Astrocyte (in vitro differentiated cells and primary cell): ENCODE data around the gene PRKAG2. TPM values are rescaled to one million over a fixed set of nuclear protein-coding genes. Genes with fewer than 3 reads are reported as not detected.

Source experiments
- DNase-seq: peaks from one replicate; pipeline ENCODE4 v3.0.0-alpha.2; 2010; ENCODE audit warnings: low read depth
- FAIRE-seq: peaks from 2 replicates; lab custom pipeline; 2011; peaks lifted over from hg19 to GRCh38; lab: Jason Lieb, UNC
- H2AFZ ChIP-seq: 2 replicates; pipeline ENCODE4 v1.6.0; 2012; ENCODE audit warnings: low read depth, low read length, inconsistent platforms
- H3K27ac ChIP-seq: 2 replicates; pipeline ENCODE4 v1.5.1; 2011; ENCODE audit warnings: low read depth, low read length, inconsistent platforms
- H3K27me3 ChIP-seq: 2 replicates; pipeline ENCODE4 v1.6.0; 2011; ENCODE audit warnings: low read length, inconsistent platforms; ENCODE audit not compliant: insufficient read depth
- H3K36me3 ChIP-seq: 2 replicates; pipeline ENCODE4 v1.5.1; 2011; ENCODE audit warnings: low read length, inconsistent platforms; ENCODE audit not compliant: insufficient read depth
- H3K4me1 ChIP-seq: 2 replicates; pipeline ENCODE4 v1.5.1; 2011; ENCODE audit warnings: low read length, inconsistent platforms; ENCODE audit not compliant: insufficient read depth
- H3K4me2 ChIP-seq: 2 replicates; pipeline ENCODE4 v1.6.0; 2012; ENCODE audit warnings: low read length, inconsistent platforms
- H3K4me3 ChIP-seq: 2 replicates; pipeline ENCODE4 v1.5.1; 2011; ENCODE audit warnings: low read depth, mild to moderate bottlenecking, low read length, inconsistent platforms; ENCODE audit not compliant: insufficient read depth
- H3K79me2 ChIP-seq: 2 replicates; pipeline ENCODE4 v1.6.0; 2012; ENCODE audit warnings: mild to moderate bottlenecking, low read length, inconsistent platforms; ENCODE audit not compliant: insufficient read depth
- H3K9ac ChIP-seq: 2 replicates; pipeline ENCODE4 v1.6.0; 2012; ENCODE audit warnings: mild to moderate bottlenecking, low read length, inconsistent platforms
- H3K9me3 ChIP-seq: 2 replicates; pipeline ENCODE4 v1.5.1; 2012; ENCODE audit warnings: low read depth, mild to moderate bottlenecking, low read length, inconsistent platforms; ENCODE audit not compliant: insufficient read depth
- H4K20me1 ChIP-seq: 2 replicates; pipeline ENCODE4 v1.6.0; 2012; ENCODE audit warnings: low read length, inconsistent platforms; ENCODE audit not compliant: insufficient read depth
- H3K27ac Mint-ChIP-seq: one replicate; pipeline ENCODE4 v1.8.0; 2021; ENCODE audit warnings: mild to moderate bottlenecking, mixed read lengths; ENCODE audit not compliant: unreplicated experiment
- H3K27me3 Mint-ChIP-seq: one replicate; pipeline ENCODE4 v1.8.0; 2021; ENCODE audit warnings: low read depth, mixed read lengths; ENCODE audit not compliant: unreplicated experiment
- H3K36me3 Mint-ChIP-seq: one replicate; pipeline ENCODE4 v1.8.0; 2021; ENCODE audit warnings: low read depth, mixed read lengths; ENCODE audit not compliant: unreplicated experiment
- H3K4me1 Mint-ChIP-seq: one replicate; pipeline ENCODE4 v1.8.0; 2021; ENCODE audit warnings: low read depth, mixed read lengths; ENCODE audit not compliant: unreplicated experiment
- H3K4me3 Mint-ChIP-seq: one replicate; pipeline ENCODE4 v1.8.0; 2021; ENCODE audit warnings: mild to moderate bottlenecking, moderate library complexity, mixed read lengths; ENCODE audit not compliant: unreplicated experiment
- H3K9me3 Mint-ChIP-seq: one replicate; pipeline ENCODE4 v1.8.0; 2021; ENCODE audit warnings: mild to moderate bottlenecking, mixed read lengths; ENCODE audit not compliant: unreplicated experiment
- EZH2 ChIP-seq: IDR thresholded peaks from 2 replicates; pipeline ENCODE4 v1.6.1; 2012; ENCODE audit warnings: mild to moderate bottlenecking, low read length, inconsistent platforms; ENCODE audit not compliant: insufficient read depth
- total RNA-seq: library from RNA; stranded (reverse); gene quantifications from 2 replicates; pipeline ENCODE4 v1.2.1, GENCODE V29; 2021
- TF ChIP-seq, protein P1 (sequence below): IDR thresholded peaks from 2 replicates; pipeline ENCODE4 v1.5.1; 2011; ENCODE audit warnings: low read depth, mild to moderate bottlenecking, inconsistent platforms, low read length, moderate library complexity; ENCODE audit not compliant: insufficient read depth

The PRKAG2 gene
- total RNA-seq, 1 donor from 2014 or later, result 40.7 TPM

DNA sequence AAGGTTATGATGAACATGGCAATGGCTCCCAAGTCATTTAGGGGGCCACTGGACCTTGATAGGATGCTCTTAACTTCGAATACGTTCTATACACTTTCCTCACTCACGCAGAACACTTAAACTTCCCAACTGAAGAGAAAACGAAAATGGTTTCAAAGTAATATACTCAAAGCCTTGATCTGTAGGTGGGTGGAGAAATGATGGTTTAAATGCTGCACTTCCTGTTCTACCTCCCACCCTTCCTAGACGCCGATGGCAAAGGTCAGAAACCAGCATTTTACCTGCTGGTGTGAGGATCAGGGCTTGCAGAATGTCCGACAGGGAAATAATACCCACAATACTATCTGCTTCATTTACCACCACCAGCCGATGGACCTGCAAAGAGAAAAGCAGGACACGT lies 316.7 kb downstream of the PRKAG2 start:
- no peak for FAIRE-seq

DNA sequence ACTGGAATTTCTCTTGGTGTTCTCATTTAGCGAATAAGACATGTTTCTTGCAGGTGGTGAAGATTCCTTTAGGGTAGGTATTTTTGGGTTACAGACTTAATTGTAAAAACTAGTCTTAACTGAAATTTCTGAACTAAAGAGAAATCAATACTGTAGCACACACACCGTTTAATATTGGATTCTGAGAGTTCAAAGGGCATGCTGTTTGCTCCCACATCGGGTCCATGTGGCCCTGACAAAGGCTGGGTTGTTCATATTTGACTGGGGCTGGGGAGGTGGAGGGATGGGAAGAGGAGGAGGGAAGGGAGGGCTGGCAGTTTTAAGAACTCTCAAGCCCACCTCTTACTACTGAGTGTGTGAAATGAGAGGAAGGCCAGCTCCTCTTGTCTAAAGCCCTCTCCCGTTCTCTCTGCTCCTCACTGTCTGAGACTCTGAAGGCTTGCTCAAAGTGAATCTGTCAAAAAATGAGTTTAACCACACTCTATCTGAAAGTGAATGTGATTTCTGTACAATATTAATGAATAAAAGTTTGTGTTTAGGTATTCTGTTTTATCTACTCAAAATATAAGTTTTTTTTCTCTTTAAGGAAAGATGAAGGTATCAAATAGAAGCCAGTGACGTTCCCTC lies 317.2 kb downstream of the PRKAG2 start:
- Histone ChIP-seq H3K79me2 (no peaks in the 10 kb centered on the region), H2AFZ (no peak overlapping the region), H3K9ac (no peak overlapping the region), H3K4me3 (no peak overlapping the region), H4K20me1 (no peaks in the 10 kb centered on the region), H3K27me3 (no peaks in the 10 kb centered on the region), H3K27ac (no peak overlapping the region), H3K4me1 (peaks cover 3% of the 10 kb centered on the region), H3K36me3 (peaks cover 24% of the 10 kb centered on the region), H3K9me3 (no peaks in the 10 kb centered on the region), H3K4me2 (no peak overlapping the region)
- H3K4me1 Mint-ChIP-seq, result peaks cover 9% of the 10 kb centered on the region
- no peak for FAIRE-seq
- H3K4me3 Mint-ChIP-seq, result no peak overlapping the region
- no peaks in the 10 kb centered on the region for H3K27me3 Mint-ChIP-seq
- TF ChIP-seq, protein P1, sequence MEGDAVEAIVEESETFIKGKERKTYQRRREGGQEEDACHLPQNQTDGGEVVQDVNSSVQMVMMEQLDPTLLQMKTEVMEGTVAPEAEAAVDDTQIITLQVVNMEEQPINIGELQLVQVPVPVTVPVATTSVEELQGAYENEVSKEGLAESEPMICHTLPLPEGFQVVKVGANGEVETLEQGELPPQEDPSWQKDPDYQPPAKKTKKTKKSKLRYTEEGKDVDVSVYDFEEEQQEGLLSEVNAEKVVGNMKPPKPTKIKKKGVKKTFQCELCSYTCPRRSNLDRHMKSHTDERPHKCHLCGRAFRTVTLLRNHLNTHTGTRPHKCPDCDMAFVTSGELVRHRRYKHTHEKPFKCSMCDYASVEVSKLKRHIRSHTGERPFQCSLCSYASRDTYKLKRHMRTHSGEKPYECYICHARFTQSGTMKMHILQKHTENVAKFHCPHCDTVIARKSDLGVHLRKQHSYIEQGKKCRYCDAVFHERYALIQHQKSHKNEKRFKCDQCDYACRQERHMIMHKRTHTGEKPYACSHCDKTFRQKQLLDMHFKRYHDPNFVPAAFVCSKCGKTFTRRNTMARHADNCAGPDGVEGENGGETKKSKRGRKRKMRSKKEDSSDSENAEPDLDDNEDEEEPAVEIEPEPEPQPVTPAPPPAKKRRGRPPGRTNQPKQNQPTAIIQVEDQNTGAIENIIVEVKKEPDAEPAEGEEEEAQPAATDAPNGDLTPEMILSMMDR, result no peak
- no peak for TF ChIP-seq EZH2
- H3K9me3 Mint-ChIP-seq, result no peaks in the 10 kb centered on the region
- H3K36me3 Mint-ChIP-seq, result peaks cover 25% of the 10 kb centered on the region
- H3K27ac Mint-ChIP-seq, result no peak overlapping the region
- no peak for DNase-seq

More for the DNA sequence above, 316.7 kb downstream of the PRKAG2 start:
- H3K4me1 Mint-ChIP-seq, result peaks cover 9% of the 10 kb centered on the region
- no peak overlapping the region for H3K27ac Mint-ChIP-seq
- no peaks in the 10 kb centered on the region for H3K9me3 ChIP-seq
- H3K4me2 ChIP-seq, result no peak overlapping the region
- no peaks in the 10 kb centered on the region for H3K79me2 ChIP-seq
- H3K9me3 Mint-ChIP-seq, result no peaks in the 10 kb centered on the region
- H3K4me3 ChIP-seq, result no peak overlapping the region
- no peaks in the 10 kb centered on the region for H3K27me3 ChIP-seq
- H4K20me1 ChIP-seq, result no peaks in the 10 kb centered on the region
- H2AFZ ChIP-seq, result no peak overlapping the region
- no peak for DNase-seq
- TF ChIP-seq, protein P1, result no peak
- TF ChIP-seq EZH2, result no peak
- no peak overlapping the region for H3K9ac ChIP-seq
- peaks cover 22% of the 10 kb centered on the region for H3K36me3 ChIP-seq
- no peak overlapping the region for H3K27ac ChIP-seq
- H3K27me3 Mint-ChIP-seq, result no peaks in the 10 kb centered on the region
- peaks cover 3% of the 10 kb centered on the region for H3K4me1 ChIP-seq
- H3K4me3 Mint-ChIP-seq, result no peak overlapping the region
- H3K36me3 Mint-ChIP-seq, result peaks cover 25% of the 10 kb centered on the region

DNA sequence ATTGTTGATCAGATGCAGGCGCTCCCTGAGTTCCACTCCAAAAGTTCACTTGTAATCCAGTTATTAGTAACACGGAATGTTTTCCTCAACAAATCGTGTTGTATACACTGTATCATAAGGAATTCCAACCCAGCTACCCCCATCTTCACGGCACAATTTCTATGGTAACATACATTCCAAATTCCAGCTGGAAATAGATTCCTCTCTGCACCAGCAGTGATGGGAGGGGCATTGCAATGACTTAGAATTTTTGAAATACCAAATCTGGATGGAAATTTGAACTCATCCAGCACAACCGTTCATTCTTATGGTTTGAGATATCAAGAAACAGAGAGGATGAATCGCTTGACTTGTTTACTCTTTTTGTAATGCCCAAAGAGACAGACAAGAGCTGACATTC lies 318.3 kb downstream of the PRKAG2 start:
- Histone ChIP-seq H3K9ac (peak overlapping the region; percentile 15), H3K27ac (no peak overlapping the region)

More for the DNA sequence above, 318.3 kb downstream of the PRKAG2 start:
- Mint-ChIP-seq H3K27me3 (no peaks in the 10 kb centered on the region), H3K4me3 (no peak overlapping the region), H3K9me3 (no peaks in the 10 kb centered on the region), H3K36me3 (peaks cover 24% of the 10 kb centered on the region), H3K4me1 (peaks cover 9% of the 10 kb centered on the region), H3K27ac (peak overlapping the region; percentile 34)
- Histone ChIP-seq H2AFZ (no peak overlapping the region), H3K4me2 (peak overlapping the region; percentile 21), H3K27me3 (no peaks in the 10 kb centered on the region), H3K9me3 (no peaks in the 10 kb centered on the region), H4K20me1 (no peaks in the 10 kb centered on the region), H3K79me2 (no peaks in the 10 kb centered on the region), H3K36me3 (peaks cover 22% of the 10 kb centered on the region), H3K4me3 (no peak overlapping the region), H3K4me1 (peaks cover 3% of the 10 kb centered on the region)
- FAIRE-seq, result no peak
- DNase-seq, result peak; percentile 62
- TF ChIP-seq, protein P1, result no peak
- no peak for TF ChIP-seq EZH2
